Right renal cortex interstitium (tissue), 3 donors: ENCODE data around the gene SVOP. TPM values are rescaled to one million over a fixed set of nuclear protein-coding genes. Genes with fewer than 3 reads are reported as not detected.

Source experiments
- DNase-seq, 3 donors: peaks; one replicate each; pipeline ENCODE4 v3.0.0-alpha.2; 2013; ENCODE audit warnings: low read depth in 3 of 3, low spot score in 2 of 3
- polyA plus RNA-seq, 3 donors: library from polyadenylated mRNA; unstranded; fragments of 120-200 nt; gene quantifications; one replicate each; pipeline ENCODE4 v1.2.1, GENCODE V29; 2013; ENCODE audit not compliant: insufficient read length in 3 of 3

The SVOP gene
- polyA plus RNA-seq, 3 donors = 0.03 to 0.11 (median 0.08) TPM

GRCh38 chr12:108858311-108859074, 162.4 kb downstream of the SVOP start:
- DNase-seq = no peak

Other genes starting within 250 kb of the SVOP start
- 10 to 100 TPM; 17.0 to 19.2 (median 18.5) TPM for gene SSH1, start 163.5 kb downstream of the SVOP start, polyA plus RNA-seq
- 1 to 10 TPM; 1.0 to 2.0 (median 1.1) TPM for gene DAO, start 141.0 kb downstream of the SVOP start, polyA plus RNA-seq
- 10 to 100 TPM; 20.0 to 24.4 (median 21.8) TPM for gene USP30, start 31.5 kb upstream of the SVOP start, polyA plus RNA-seq
- gene ALKBH2, start 72.4 kb upstream of the SVOP start, polyA plus RNA-seq = 10 to 100 TPM; 28.1 to 34.3 (median 31.2) TPM
- 10 to 100 TPM; 65.1 to 67.3 (median 66.1) TPM for gene UNG, start 76.5 kb upstream of the SVOP start, polyA plus RNA-seq
- gene ACACB, start 95.5 kb upstream of the SVOP start, polyA plus RNA-seq = 10 to 100 TPM; 15.5 to 17.3 (median 15.6) TPM